HepG2 (cell line): ENCODE results near the gene TRPV2. TPM values are rescaled to one million over a fixed set of nuclear protein-coding genes. Genes with fewer than 3 reads are reported as not detected.

Experiments used
- ATAC-seq: fragments of 200-7000 bp; cut with Tn5 transposase; 3 replicates; pipeline ENCODE4 v1.9.1; 2020; ENCODE audit warnings: mild to moderate bottlenecking, moderate library complexity
- BruUV-seq: library from RNA; stranded (reverse); fragments of 400-500 nt; replicated peaks from 2 replicates; lab custom pipeline; 2021; lab: Mats Ljungman, UMichigan
- CTCF ChIA-PET: fragments of 300-600 bp; formaldehyde crosslinking; extraction: SDS; loops from one replicate; lab custom pipeline; 2021; ENCODE audit warnings: low total read pairs, inconsistent platforms, low intra/inter-chr PET ratio; lab: Yijun Ruan, JAX
- POLR2A ChIA-PET: fragments of 350-600 bp; sonication (Branson Sonifier 250); formaldehyde crosslinking; loops from one replicate; lab custom pipeline; 2020; ENCODE audit warnings: antibody characterized with exemption, inconsistent platforms; lab: Yijun Ruan, JAX
- DNase-seq: peaks from one replicate; pipeline ENCODE4 v3.0.0-alpha.2; 2015; ENCODE audit warnings: low spot score
- FAIRE-seq: peaks from 3 replicates; lab custom pipeline; 2011; peaks lifted over from hg19 to GRCh38; lab: Jason Lieb, UNC
- H2AFZ ChIP-seq: one replicate; pipeline ENCODE4 v1.6.1; 2011; ENCODE audit warnings: low read length, inconsistent platforms
- H3K27ac ChIP-seq: fragments of 300-600 bp; 3 replicates; pipeline ENCODE4 v1.8.0; 2011; ENCODE audit warnings: mixed run types, mild to moderate bottlenecking, mixed read lengths, low read length, inconsistent platforms; ENCODE audit not compliant: insufficient read depth; ENCODE audit errors: extremely low read length
- H3K27me3 ChIP-seq, 2 experiments: fragments of 200-600 bp in 1 of 2; 2 replicates in 1 of 2; 3 replicates in 1 of 2; pipeline versions ENCODE4 v1.6.0 to v1.8.0; 2011; ENCODE audit warnings: low read length in 2 of 2, mild to moderate bottlenecking in 2 of 2, moderate library complexity in 2 of 2, inconsistent platforms in 1 of 2; ENCODE audit not compliant: insufficient read depth in 2 of 2, control insufficient read depth in 1 of 2
- H3K36me3 ChIP-seq, 2 experiments: fragments of 200-600 bp in 1 of 2; replicated peaks in 1 of 2; 2 replicates in 1 of 2; 3 replicates in 1 of 2; pipeline versions ENCODE4 v1.5.1 to v1.8.0; 2011; ENCODE audit warnings: low read length in 2 of 2, inconsistent platforms in 1 of 2; ENCODE audit not compliant: insufficient read depth in 2 of 2, control insufficient read depth in 1 of 2
- H3K4me1 ChIP-seq: 2 replicates; pipeline ENCODE4 v1.5.1; 2012; ENCODE audit warnings: low read length, inconsistent platforms; ENCODE audit not compliant: insufficient read depth
- H3K4me2 ChIP-seq: 2 replicates; pipeline ENCODE4 v1.6.0; 2011; ENCODE audit warnings: low read depth, low read length, inconsistent platforms
- H3K4me3 ChIP-seq, 3 experiments: fragments of 200-600 bp in 1 of 3; sonication (generic), shearing (Covaris generic) in 1 of 3; replicated peaks in 1 of 3; 2 replicates each; pipeline ENCODE4 v1.5.1; 2011 to 2016; ENCODE audit warnings: low read length in 3 of 3, inconsistent platforms in 2 of 3, low read depth in 2 of 3, mild to moderate bottlenecking in 2 of 3, control low read depth in 1 of 3, mixed read lengths in 1 of 3; ENCODE audit not compliant: insufficient read depth in 1 of 3
- H3K79me2 ChIP-seq: one replicate; pipeline ENCODE4 v1.6.1; 2011; ENCODE audit warnings: low read length, inconsistent platforms; ENCODE audit not compliant: insufficient read depth
- H3K9ac ChIP-seq: 2 replicates; pipeline ENCODE4 v1.6.0; 2011; ENCODE audit warnings: mild to moderate bottlenecking, low read depth, low read length, inconsistent platforms; ENCODE audit not compliant: insufficient read depth
- H3K9me3 ChIP-seq: 2 replicates; pipeline ENCODE4 v1.5.1; 2012; ENCODE audit warnings: mild to moderate bottlenecking, low read length
- H4K20me1 ChIP-seq: 2 replicates; pipeline ENCODE4 v1.6.0; 2011; ENCODE audit warnings: inconsistent platforms, mild to moderate bottlenecking, low read length, moderate library complexity; ENCODE audit not compliant: insufficient read depth
- ARNTL ChIP-seq: sonication (generic); formaldehyde crosslinking; IDR thresholded peaks from 2 replicates; pipeline ENCODE4 v1.4.0; 2020; ENCODE audit warnings: mild to moderate bottlenecking, missing genetic modification reagents
- BCL6 ChIP-seq: IDR thresholded peaks from 2 replicates; pipeline ENCODE4 v1.6.1; 2016; ENCODE audit warnings: missing genetic modification reagents, missing compliant biosample characterization
- HNF4A ChIP-seq: sonication (generic); formaldehyde crosslinking; IDR thresholded peaks from 2 replicates; pipeline ENCODE4 v1.4.0; 2020; ENCODE audit warnings: missing genetic modification reagents
- IRF2 ChIP-seq: IDR thresholded peaks from 2 replicates; pipeline ENCODE4 v1.6.1; 2018; ENCODE audit warnings: missing genetic modification reagents, missing compliant biosample characterization
- MTA1 ChIP-seq: sonication (generic); formaldehyde crosslinking; IDR thresholded peaks from 2 replicates; pipeline ENCODE4 v1.4.0; 2020; ENCODE audit warnings: missing genetic modification reagents, mild to moderate bottlenecking, borderline replicate concordance
- PHF20 ChIP-seq: sonication (generic); formaldehyde crosslinking; IDR thresholded peaks from 2 replicates; pipeline ENCODE4 v1.5.0; 2020; ENCODE audit warnings: mild to moderate bottlenecking, missing genetic modification reagents
- RXRB ChIP-seq: IDR thresholded peaks from 2 replicates; pipeline ENCODE4 v1.6.1; 2016; ENCODE audit warnings: borderline replicate concordance, missing genetic modification reagents, missing compliant biosample characterization
- SAP130 ChIP-seq: IDR thresholded peaks from 2 replicates; pipeline ENCODE4 v1.6.1; 2016; ENCODE audit warnings: low read depth
- ZNF652 ChIP-seq: IDR thresholded peaks from 2 replicates; pipeline ENCODE4 v1.6.1; 2016; ENCODE audit warnings: low read depth, borderline replicate concordance
- WGBS: methylation state at CpG from one replicate; pipeline ENCODE4 v1.1.6; 2017; ENCODE audit warnings: low lambda C conversion rate; 5-methylcytosine and 5-hydroxymethylcytosine counted together
- in situ Hi-C: cut with HindIII; loops from 2 replicates; pipeline ENCODE4 v1.10.0; 2017; ENCODE audit warnings: low pct_unique_long_range_greater_than_20kb; ENCODE audit not compliant: extremely low pct_ligation_motif_present
- intact Hi-C: fragments of 100-400 bp; cut with micrococcal nuclease; formaldehyde crosslinking; loops from one replicate; pipeline ENCODE4 v1.10.0; 2022; ENCODE audit not compliant: unreplicated experiment
- polyA plus RNA-seq, 8 experiments: library from polyadenylated mRNA; depleted of rRNA in 3 of 8; stranded (reverse) in 7 of 8; unstranded in 1 of 8; fragments of >200 nt; fragmentation: Illumina TruSeq in 4 of 8; extraction: Trizol in 4 of 8; gene quantifications; 2 replicates each; pipeline versions ENCODE4 v1.2.1 to v1.2.3, GENCODE V29; 2011 to 2016; ENCODE audit warnings: low read depth in 4 of 8, missing spikeins in 1 of 8, mixed read lengths in 1 of 8; ENCODE audit not compliant: insufficient read depth in 1 of 8
- total RNA-seq, 5 experiments: library from RNA; depleted of rRNA; stranded (reverse); fragments of >200 nt; fragmentation: Illumina TruSeq; extraction: Trizol; gene quantifications; 2 replicates each; pipeline ENCODE4 v1.2.3, GENCODE V29; 2016; ENCODE audit warnings: low read depth in 1 of 5
- TF ChIP-seq, protein P1 (sequence below): sonication (generic); formaldehyde crosslinking; IDR thresholded peaks from 2 replicates; pipeline ENCODE4 v1.5.1; 2020; ENCODE audit warnings: mild to moderate bottlenecking, missing genetic modification reagents, moderate library complexity
- TF ChIP-seq, protein P2 (sequence below): sonication (generic); formaldehyde crosslinking; IDR thresholded peaks from 2 replicates; pipeline ENCODE4 v1.5.1; 2020; ENCODE audit warnings: mild to moderate bottlenecking, missing genetic modification reagents, borderline replicate concordance

The TRPV2 gene
- total and polyA plus RNA-seq, 2 of the 13 experiments (the other 11 are each of a cell fraction or from before 2014, with no cell fraction given), result 13.6 to 21.3 TPM

DNA sequence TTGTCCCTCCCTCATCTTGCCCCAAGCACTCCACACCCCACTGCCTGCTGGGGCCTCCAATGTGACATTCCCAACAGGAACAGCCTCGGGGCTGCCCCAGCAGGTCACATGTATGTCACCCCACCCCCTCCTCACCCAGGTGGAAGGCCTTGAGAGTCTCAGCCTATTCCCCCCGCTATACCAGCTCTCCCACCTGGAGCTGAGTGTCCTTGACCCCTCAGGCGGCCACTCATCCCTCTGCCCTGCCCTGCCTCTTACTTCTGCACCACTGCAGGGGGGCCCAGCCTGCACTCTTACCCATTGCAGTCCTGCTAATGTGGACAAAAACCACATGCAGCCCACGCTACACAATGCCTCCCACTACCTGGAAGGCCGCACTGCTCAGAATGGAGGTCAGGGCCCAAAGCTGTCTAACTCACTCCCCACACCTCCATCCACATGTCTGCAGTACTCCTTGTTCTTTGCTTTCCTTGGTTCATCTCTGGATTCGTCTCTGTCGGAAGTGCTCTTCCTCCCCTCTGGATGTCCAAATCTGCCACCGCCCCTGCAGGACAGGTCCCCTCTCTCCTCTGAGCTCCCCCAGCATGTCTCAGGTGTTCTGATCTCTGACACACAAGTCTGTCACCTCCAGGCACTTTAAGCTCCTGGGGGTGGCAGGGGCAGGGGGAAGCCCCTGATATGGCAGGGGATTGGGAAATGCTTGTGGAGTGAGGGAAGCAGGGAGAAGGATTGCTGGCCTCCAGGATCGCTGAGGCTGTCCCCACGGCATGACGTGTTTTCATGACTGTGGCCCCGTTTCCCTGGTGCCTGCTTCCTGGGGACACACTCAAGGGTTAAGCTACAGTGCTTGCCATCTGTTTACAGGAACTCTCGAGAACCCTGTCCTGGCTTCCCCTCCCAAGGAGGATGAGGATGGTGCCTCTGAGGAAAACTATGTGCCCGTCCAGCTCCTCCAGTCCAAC, 20.8 kb downstream of the TRPV2 start:
- Histone ChIP-seq H3K9ac (peak overlapping the region; percentile 52), H3K4me2 (peak overlapping the region; percentile 78), H3K36me3 (peaks cover 3 to 17% of the 10 kb centered on the region in 2 experiments; a peak in 4 of 5 replicates), H3K27me3 (no peaks in the 10 kb centered on the region; a peak in 1 of 5 replicates), H2AFZ (peak overlapping the region; percentile 37), H3K9me3 (no peaks in the 10 kb centered on the region), H3K4me3 (peak overlapping the region in 2 of 3 experiments; percentile 26 to 59; a peak in 3 of 6 replicates), H3K4me1 (peaks cover 52% of the 10 kb centered on the region), H3K79me2 (peaks cover 24% of the 10 kb centered on the region), H3K27ac (peak overlapping the region; percentile 42), H4K20me1 (peaks cover 17% of the 10 kb centered on the region)
- no TSS peak for BruUV-seq
- ChIA-PET POLR2A (interaction anchor here (0.8 to 2.8 kb wide), 9 partner anchors 9 to 150 kb away, joined by 3 to 25 read pairs (median 5); partner anchors contain the start of gene UBB), CTCF (no interaction called here)
- DNase-seq, result no peak
- FAIRE-seq, result peak; percentile 18
- peak; percentile 5; the same call in 2 of the 3 replicates for ATAC-seq
- WGBS, result 9% methylated on average over 10 of the region's 14 CpGs
- in situ Hi-C loops, result no loop called here
- intact Hi-C loops, result no loop called here
- TF ChIP-seq HNF4A (peak; percentile 41; the same call in 1 of the 2 replicates), IRF2 (CRISPR knock-in tag) (0 out of 2 replicates have a peak, but pooled peaks have one; percentile 3), PHF20 (CRISPR knock-in tag) (no peak), BCL6 (CRISPR knock-in tag) (no peak), MTA1 (CRISPR knock-in tag) (0 out of 2 replicates have a peak, but pooled peaks have one; percentile 67), RXRB (CRISPR knock-in tag) (peak; percentile 29; the same call in 1 of the 2 replicates), SAP130 (CRISPR knock-in tag) (0 out of 2 replicates have a peak, but pooled peaks have one; percentile 10), ZNF652 (peak; percentile 47), ARNTL (peak; percentile 59)
- TF ChIP-seq, protein P1, sequence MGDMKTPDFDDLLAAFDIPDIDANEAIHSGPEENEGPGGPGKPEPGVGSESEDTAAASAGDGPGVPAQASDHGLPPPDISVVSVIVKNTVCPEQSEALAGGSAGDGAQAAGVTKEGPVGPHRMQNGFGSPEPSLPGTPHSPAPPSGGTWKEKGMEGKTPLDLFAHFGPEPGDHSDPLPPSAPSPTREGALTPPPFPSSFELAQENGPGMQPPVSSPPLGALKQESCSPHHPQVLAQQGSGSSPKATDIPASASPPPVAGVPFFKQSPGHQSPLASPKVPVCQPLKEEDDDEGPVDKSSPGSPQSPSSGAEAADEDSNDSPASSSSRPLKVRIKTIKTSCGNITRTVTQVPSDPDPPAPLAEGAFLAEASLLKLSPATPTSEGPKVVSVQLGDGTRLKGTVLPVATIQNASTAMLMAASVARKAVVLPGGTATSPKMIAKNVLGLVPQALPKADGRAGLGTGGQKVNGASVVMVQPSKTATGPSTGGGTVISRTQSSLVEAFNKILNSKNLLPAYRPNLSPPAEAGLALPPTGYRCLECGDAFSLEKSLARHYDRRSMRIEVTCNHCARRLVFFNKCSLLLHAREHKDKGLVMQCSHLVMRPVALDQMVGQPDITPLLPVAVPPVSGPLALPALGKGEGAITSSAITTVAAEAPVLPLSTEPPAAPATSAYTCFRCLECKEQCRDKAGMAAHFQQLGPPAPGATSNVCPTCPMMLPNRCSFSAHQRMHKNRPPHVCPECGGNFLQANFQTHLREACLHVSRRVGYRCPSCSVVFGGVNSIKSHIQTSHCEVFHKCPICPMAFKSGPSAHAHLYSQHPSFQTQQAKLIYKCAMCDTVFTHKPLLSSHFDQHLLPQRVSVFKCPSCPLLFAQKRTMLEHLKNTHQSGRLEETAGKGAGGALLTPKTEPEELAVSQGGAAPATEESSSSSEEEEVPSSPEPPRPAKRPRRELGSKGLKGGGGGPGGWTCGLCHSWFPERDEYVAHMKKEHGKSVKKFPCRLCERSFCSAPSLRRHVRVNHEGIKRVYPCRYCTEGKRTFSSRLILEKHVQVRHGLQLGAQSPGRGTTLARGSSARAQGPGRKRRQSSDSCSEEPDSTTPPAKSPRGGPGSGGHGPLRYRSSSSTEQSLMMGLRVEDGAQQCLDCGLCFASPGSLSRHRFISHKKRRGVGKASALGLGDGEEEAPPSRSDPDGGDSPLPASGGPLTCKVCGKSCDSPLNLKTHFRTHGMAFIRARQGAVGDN, result peak; percentile 87
- TF ChIP-seq, protein P2, sequence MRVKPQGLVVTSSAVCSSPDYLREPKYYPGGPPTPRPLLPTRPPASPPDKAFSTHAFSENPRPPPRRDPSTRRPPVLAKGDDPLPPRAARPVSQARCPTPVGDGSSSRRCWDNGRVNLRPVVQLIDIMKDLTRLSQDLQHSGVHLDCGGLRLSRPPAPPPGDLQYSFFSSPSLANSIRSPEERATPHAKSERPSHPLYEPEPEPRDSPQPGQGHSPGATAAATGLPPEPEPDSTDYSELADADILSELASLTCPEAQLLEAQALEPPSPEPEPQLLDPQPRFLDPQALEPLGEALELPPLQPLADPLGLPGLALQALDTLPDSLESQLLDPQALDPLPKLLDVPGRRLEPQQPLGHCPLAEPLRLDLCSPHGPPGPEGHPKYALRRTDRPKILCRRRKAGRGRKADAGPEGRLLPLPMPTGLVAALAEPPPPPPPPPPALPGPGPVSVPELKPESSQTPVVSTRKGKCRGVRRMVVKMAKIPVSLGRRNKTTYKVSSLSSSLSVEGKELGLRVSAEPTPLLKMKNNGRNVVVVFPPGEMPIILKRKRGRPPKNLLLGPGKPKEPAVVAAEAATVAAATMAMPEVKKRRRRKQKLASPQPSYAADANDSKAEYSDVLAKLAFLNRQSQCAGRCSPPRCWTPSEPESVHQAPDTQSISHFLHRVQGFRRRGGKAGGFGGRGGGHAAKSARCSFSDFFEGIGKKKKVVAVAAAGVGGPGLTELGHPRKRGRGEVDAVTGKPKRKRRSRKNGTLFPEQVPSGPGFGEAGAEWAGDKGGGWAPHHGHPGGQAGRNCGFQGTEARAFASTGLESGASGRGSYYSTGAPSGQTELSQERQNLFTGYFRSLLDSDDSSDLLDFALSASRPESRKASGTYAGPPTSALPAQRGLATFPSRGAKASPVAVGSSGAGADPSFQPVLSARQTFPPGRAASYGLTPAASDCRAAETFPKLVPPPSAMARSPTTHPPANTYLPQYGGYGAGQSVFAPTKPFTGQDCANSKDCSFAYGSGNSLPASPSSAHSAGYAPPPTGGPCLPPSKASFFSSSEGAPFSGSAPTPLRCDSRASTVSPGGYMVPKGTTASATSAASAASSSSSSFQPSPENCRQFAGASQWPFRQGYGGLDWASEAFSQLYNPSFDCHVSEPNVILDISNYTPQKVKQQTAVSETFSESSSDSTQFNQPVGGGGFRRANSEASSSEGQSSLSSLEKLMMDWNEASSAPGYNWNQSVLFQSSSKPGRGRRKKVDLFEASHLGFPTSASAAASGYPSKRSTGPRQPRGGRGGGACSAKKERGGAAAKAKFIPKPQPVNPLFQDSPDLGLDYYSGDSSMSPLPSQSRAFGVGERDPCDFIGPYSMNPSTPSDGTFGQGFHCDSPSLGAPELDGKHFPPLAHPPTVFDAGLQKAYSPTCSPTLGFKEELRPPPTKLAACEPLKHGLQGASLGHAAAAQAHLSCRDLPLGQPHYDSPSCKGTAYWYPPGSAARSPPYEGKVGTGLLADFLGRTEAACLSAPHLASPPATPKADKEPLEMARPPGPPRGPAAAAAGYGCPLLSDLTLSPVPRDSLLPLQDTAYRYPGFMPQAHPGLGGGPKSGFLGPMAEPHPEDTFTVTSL (CRISPR knock-in tag), result 0 out of 2 replicates have a peak, but pooled peaks have one; percentile 27
